ENCODE results near the gene PKM.
"Not testable (repeated sequence)": the region's sequence is repeated elsewhere in the genome, so short reads cannot be mapped to it uniquely, and the experiment has no call there.

PKM gene

DNA sequence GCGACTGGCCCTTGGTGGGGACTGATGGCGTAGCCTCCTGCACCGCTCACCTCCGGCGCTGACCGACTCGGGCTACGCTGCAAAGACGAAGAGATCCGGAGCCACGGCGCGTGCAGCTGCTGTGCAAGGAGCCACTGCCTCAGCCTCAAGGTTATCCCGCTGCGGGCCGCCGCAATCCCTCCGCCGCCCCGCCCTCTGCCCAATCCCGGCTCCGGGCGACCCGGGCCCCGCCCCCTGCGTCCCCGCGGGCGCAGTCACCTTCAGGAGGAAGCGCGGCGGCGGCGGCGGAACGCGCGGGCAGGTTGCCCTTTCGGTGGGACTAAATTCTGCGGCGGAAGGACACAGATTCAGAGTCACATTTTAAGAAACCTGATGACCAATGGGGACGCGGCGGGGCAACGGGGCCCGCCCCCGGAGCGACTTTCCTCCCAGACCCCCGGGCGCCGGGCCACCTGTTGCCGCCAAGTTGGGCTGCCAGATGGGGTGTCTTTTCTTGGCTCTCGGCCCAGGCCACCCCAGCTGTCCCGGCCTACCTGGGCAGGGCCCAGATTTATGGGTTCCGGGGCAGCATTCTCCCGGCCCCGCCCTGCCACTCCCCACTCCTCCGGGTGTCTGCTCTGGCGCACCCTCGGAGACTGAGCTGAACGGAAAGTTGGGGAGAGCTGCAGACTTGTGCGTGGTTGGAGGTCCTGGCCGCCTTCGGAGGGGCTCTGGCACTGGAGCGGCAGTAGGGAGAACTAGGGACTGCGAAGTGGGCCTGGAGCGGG lies at the start of gene PKM:
PKM (minus strand) TSS at position 125 of the 767 bp plus-strand sequence. CDS start 12,093 bp downstream, outside the sequence.
- in situ Hi-C loops (cut with MboI; ENCODE audit: low pct_unique_long_range_greater_than_20kb, low sequenced_read_pairs) = no loop called here
- DNase-seq = peak; percentile 99

DNA sequence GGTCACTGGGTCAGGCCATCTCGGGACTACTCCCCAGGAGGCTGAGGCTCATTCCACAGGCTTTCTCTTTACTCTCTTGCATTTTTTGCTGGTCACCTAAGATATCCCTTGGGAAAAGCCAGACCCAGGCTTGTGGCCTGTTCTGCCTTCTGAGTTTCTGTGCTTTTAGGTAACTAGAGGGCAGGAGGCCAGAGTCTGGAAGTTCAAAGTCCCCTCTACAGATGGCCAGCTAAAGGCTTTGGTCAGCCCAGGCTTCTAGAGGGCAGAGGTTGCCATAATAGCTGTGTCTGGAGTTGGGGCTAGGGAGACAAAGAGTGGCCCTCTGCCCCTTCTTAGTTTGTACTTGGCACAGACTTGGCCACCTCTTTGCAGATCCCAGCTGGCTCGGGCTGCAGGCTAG lies 49.8 kb upstream of the PKM start:
- DNase-seq = no peak
- in situ Hi-C loops (cut with MboI; ENCODE audit: low pct_unique_long_range_greater_than_20kb, low sequenced_read_pairs) = no loop called here

DNA sequence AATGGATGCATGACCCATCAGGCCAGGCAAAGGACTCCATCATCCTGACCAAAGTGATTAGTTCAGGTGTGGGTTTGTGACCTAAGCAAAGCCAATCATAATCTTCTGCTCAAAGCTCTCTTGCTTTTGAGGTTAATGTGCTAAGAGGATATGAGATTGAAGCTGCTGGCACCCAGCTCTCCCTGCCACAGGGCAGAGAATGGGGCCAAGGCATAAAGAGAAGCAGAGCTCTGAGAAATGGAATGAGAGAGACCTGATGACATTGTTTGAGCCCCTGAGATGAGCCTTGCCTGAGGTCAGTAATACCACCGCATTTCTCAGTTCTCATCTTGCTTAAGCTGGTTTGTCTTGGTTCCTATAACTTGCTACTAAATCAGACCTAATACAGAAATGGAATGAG lies 47.7 kb upstream of the PKM start:
- in situ Hi-C loops (cut with MboI; ENCODE audit: low pct_unique_long_range_greater_than_20kb, low sequenced_read_pairs) = no loop called here
- no peak for DNase-seq

DNA sequence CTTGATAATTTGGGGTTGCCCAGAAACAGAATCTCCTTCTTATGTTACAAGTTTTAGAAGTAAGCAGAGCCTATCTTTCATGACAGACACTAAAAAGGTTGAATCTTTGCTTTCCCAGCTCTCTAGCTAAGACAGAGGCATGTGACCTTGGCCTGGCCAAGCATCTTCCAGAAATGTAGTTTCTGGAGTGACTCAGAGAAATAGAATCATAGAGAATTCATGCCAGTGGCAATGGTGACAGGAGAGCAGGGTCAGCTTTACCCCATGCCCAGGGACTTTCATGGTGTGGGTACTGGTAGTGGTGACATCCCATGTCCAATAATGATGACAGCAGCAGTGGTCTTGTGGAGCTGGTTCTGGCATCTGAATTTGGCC lies 45.3 kb upstream of the PKM start:
- no peak for DNase-seq
- in situ Hi-C loops (cut with MboI; ENCODE audit: low pct_unique_long_range_greater_than_20kb, low sequenced_read_pairs) = no loop called here

DNA sequence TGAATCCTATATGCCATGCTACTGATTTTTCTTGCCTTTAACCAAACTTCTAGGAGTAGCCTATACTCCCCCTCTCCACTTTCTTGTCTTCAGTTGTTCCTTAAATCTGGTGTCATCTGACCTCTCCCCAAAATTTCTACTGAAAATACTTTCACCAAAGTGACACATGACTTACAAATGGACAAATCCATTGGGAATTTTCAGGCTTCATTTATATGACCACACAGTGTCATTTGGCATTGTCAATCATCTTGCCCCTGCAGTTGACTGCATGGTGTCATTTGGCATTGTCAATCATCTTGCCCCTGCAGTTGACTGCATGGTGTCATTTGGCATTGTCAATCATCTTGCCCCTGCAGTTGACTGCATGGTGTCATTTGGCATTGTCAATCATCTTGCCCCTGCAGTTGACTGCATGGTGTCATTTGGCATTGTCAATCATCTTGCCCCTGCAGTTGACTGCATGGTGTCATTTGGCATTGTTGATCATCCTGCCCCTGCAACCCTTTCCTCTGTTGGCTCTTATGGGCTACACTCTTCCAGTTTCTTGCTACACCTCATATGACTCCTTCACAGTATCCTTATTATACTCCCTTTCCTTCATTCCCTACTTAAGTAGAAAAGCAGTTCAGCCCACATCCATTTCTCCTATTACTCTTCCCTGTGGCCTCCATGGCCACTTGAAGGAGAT lies 44.8 kb upstream of the PKM start:
- DNase-seq; in situ Hi-C loops (cut with MboI; ENCODE audit: low pct_unique_long_range_greater_than_20kb, low sequenced_read_pairs): not testable (repeated sequence)

DNA sequence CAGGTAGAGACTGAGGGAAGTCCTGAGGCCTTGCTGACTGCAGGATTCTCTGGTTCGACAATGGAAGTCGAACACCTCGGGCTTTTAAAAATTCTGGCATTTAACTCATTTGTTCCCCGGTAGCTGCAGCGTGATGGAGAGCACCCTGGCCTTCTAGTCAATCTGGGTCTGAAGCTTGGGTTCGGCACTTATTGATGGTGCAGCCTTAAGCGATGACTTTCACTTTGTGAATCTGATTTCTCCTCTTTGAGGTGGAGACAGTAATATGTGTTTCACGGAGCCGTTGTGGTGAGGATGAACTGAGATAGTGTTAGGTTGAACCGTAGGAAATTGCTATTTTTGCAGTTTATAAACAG lies 42.0 kb upstream of the PKM start:
- DNase-seq = no peak
- in situ Hi-C loops (cut with MboI; ENCODE audit: low pct_unique_long_range_greater_than_20kb, low sequenced_read_pairs) = no loop called here

DNA sequence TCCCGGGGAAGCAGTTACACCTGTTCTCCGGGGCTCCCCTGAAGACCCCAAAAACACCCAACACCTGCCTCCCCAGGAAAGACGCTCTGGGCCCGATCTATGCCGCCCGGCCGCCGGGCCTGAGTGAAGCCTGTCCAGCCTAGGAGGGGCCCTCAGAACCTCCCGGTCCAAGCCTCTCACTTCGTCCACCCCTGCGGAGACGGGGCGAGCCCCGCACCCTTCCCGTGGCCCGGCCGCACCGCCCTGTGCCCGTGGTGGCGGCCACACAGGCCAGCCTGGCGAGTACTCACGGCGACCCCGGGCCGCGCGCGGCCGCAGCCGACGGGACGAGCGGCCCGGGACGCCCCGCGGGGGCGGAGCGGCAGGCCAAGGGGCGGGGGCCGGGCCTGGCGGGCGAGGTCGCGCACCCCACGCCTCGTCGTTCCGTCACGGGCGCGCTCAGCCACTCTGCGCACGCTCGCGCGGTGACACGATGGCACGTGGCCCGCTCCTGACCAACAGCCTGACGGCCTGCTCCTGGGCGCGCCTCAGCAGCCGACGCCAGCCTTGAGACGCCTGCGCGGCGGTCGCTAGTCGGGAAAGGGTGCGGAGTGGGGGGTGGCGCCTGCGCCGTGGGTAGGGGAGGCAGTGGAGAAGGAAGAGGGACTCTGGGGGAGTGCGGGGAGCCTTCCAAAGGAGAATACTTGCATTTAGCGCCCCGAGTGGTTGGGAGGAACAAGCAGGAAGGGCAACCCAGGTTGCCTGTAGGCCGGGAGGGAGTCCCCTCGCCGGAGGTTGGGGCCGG lies 41.4 kb upstream of the PKM start, which contains the start of gene PARP6:
PARP6 (minus strand) TSS at position 342 of the 784 bp plus-strand sequence. CDS start 5,077 bp downstream, outside the sequence.
- in situ Hi-C loops (cut with MboI; ENCODE audit: low pct_unique_long_range_greater_than_20kb, low sequenced_read_pairs) = no loop called here

DNA sequence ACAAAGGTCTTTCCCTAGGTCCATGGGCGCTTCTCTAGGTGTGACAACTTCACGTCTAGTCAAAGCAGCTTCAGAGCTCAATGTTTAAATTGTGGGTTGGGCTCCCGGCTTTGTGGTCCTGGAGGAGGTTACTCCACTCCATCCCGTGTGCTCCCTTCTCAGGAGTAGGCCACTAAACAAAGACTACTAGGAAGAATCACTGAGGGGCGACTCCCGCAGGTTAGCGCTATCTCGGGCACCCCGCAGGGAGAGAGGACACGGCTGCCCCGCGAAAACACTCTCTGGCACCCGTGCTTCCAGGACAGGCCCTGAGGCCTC lies 40.9 kb upstream of the PKM start:
- in situ Hi-C loops (cut with MboI; ENCODE audit: low pct_unique_long_range_greater_than_20kb, low sequenced_read_pairs) = no loop called here
- DNase-seq = peak; percentile 47

More for the DNA sequence above, 41.4 kb upstream of the PKM start, which contains the start of gene PARP6:
- DNase-seq = peak; percentile 100

DNA sequence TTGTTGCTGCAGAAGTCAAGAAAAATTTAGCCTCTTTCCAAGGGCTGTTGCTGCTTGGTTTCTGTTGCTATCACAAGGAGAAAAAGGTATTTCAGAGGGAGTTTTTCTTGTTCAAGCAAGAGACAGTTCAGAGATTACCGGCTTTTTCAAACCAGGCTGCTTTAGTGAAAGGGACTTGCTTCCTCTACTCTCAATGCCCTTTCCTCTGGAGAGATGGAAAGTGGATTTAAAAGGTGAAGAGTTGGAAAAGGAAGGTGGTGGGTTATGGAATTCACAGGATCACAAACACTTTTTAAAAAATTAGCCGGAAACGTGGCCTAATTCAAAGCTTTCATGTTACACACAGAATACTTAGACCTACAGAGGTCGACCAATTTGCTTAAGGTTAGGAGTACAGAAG lies 40.2 kb upstream of the PKM start:
- in situ Hi-C loops (cut with MboI; ENCODE audit: low pct_unique_long_range_greater_than_20kb, low sequenced_read_pairs) = no loop called here
- no peak for DNase-seq

DNA sequence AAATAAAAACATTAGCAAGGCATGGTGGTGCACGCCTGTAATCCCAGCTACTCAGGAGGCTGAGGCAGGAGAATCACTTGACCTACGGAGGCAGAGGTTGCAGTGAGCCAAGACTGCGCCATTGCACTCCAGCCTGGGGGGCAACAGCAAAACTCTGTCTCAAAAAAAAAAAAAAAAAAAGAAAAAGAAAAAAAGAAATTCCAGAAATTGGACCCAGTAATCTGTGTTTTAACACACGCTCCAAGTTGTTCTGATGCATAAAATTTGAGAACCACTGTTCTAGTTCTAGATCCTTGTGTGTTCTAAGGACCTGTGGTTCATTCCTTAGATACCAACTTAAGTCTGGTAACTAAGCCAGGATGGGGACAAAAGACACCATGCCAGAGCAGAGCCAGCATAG lies 38.7 kb upstream of the PKM start:
- DNase-seq = no peak
- in situ Hi-C loops (cut with MboI; ENCODE audit: low pct_unique_long_range_greater_than_20kb, low sequenced_read_pairs) = no loop called here

DNA sequence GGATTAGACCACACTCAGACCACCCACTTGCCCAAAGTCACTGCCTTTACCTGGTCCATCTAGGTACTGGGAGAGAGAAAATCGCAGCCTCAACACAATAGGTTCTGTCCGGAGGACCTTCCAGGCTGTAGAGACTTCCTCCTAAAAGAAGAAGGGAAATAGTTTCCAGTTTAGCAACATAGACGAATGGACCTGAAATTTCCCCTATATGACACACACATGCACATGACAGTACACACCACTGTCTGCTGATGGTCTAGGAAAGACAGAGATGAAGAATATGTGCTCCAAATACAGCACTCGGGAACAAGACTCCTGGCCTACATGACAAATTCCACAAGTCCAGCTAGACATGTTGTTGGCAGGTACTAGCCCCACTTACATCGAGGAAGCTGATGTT lies 34.0 kb upstream of the PKM start:
- no peak for DNase-seq
- in situ Hi-C loops (cut with MboI; ENCODE audit: low pct_unique_long_range_greater_than_20kb, low sequenced_read_pairs) = no loop called here

DNA sequence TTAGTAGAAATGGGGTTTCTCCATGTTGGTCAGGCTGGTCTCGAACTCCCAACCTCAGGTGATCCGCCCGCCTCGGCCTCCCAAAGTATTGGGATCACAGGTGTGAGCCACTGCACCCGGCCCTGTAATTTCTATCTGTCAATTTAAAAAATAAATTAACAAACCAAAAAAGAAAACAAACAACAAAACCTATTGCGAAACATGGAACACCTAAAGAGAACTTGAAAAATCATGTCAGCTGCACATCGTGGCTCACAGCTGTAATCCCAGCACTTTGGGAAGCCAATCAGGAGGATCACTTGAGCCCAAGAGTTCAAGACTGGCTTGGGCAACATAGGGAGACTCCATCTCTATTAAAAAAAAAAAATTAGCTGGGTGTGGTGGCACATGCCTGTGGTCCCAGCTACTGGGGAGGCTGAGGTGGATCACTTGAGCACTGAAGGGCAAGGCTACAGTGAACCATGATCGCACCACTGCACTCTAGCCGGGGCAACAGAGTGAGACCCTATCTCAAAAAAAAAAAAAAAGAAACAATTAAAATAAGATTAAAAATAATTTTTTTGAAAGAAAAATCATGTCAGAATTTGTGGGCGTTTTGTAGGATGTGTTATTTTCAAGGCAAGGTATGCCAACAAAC lies 21.8 kb upstream of the PKM start:
- in situ Hi-C loops (cut with MboI; ENCODE audit: low pct_unique_long_range_greater_than_20kb, low sequenced_read_pairs) = no loop called here
- no peak for DNase-seq

DNA sequence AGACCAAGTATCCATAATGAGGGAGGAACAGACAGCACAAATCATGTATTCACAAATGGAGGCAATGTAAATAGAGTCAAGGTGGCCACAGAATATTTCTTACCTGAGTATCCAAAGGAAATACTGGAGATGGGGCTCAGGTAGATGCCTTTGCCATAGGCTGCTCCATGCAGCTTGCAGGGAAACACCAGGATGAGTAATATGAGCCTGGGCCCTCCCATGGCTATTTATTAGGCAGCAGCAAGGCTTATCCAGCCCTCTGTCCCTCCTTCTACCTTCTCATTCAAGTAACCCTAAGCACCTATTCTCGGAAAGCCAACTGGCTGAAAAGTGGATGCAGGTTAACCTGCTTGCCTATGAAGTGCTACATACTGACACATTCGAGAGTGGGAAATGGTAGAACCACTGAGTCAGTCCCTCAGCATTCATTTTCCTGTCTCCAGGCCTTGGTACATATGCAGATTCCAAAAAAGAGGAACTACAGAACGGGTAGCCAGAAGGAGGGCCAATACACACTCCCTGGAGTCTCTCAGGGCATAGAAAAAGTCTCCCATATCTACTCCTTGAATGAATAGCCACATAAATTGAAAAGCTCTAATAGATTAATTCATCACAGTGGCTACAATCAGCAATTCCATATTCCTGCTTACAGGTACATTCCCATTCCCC lies 18.3 kb upstream of the PKM start:
- in situ Hi-C loops (cut with MboI; ENCODE audit: low pct_unique_long_range_greater_than_20kb, low sequenced_read_pairs) = no loop called here
- peak; percentile 80 for DNase-seq

DNA sequence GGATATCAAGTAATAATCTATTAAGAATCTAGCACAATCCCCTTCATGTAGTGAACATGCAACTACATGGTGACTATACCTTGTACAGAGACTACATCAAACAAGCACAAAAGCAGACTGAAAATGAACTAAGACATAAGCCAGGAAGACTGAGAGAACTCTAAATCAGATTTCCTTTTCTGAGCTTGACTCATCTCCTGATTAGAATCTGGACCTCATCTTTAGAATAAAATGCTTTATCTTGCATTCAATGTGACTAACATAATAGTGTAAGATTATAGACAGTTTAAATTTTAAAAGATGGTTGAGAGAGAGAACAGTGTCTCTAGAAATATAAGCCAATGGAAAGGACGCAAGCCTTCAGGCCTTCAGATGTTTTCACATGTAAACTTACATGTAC lies 17.5 kb upstream of the PKM start:
- in situ Hi-C loops (cut with MboI; ENCODE audit: low pct_unique_long_range_greater_than_20kb, low sequenced_read_pairs) = no loop called here

DNA sequence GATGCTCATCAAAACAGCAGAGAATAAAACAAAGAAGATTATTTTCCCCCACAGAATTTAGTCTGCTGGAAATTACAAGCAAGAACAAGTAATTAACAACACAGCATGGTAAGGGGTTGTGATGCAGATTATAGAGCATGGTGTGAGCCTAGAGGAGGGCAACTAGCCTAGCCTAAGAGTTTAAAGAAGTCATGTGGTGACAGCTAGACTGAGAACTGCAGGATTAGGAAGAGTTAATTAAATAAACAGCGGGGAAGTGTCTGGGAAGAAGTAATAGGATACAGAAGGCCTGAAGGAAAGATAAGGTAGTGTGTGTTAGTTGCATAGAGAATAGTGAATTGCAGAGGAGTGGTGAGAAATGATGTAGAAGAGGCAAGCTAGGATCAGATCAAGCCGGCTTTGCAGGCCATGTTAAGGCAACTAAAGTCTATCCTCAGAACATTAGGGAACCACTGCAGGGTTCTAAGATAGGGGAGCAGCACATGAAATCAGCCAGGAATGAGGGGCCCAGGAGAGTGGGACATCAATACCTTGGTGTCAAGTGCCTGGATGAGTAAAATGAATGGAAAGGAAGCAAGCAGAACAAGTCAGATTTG lies 11.9 kb upstream of the PKM start:
- in situ Hi-C loops (cut with MboI; ENCODE audit: low pct_unique_long_range_greater_than_20kb, low sequenced_read_pairs) = no loop called here
- no peak for DNase-seq

More for the DNA sequence above, 17.5 kb upstream of the PKM start:
- DNase-seq = no peak

DNA sequence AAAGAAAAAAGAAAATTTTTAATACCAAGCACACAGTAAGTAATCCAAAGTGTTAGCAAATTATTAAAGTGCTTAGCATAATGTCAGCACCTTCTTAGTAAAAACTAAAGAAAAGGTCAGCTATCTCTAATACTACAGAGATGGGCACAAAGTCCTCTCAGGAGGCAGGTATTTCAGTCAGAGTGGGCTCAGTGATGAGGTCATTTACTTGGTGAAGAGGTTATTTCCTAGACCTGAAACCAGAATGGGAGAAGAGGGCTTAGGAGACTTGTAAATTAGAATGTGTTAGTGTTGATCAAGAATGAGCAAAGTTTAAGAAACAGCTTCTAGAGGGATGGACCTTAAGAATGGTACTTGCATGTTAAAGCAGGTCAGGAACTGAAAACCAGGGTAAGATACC lies 8.7 kb upstream of the PKM start:
- in situ Hi-C loops (cut with MboI; ENCODE audit: low pct_unique_long_range_greater_than_20kb, low sequenced_read_pairs) = no loop called here
- DNase-seq = no peak

DNA sequence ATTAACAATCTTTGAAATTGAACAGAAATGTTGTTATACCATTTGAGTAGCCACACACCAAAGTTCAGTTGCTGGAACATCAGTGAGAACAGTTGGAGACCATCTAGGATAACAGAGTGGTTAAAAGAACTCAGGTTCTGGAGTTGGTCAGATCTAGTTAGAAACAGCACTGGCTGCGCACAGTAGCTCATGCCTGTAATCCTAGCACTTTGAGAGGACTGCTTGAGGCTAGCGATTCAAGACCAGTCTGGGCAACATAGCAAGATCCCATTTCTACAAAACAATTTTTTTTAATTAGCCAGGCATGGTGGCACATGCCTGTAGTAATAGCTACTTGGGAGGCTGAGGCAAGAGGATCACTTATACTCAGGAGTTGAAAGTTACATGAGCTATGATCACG lies 7.6 kb upstream of the PKM start:
- DNase-seq = no peak
- in situ Hi-C loops (cut with MboI; ENCODE audit: low pct_unique_long_range_greater_than_20kb, low sequenced_read_pairs) = no loop called here

DNA sequence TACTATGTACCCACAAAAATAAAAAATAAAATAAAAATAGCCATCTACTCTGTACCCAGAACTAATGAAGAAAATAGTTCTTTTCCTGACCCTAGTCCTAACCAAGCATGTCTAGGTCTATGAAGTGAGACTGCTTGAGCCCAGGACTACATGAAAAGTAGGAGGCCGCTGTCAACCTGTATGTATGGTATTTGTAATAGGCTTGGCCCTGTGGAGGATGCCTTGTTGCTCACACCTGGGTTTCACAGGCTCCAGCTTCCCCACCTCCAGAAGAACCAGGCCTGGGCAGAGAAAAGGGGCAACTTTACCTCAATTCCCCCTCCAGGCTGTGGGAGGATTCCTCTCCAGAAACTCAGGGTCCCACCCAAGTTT lies 6.8 kb upstream of the PKM start:
- in situ Hi-C loops (cut with MboI; ENCODE audit: low pct_unique_long_range_greater_than_20kb, low sequenced_read_pairs) = no loop called here
- no peak for DNase-seq

Data from KBM-7 (cell line).